GM21526 (cell line): ENCODE data around the gene MLN.

Source experiments
- ATAC-seq: cut with Tn5 transposase; IDR thresholded peaks from one replicate; pipeline ENCODE4 v1.9.1; 2021; ENCODE audit warnings: moderate library complexity; ENCODE audit not compliant: unreplicated experiment, low FRiP score

MLN gene

GRCh38 chr6:33791620-33792019 is 12.2 kb downstream of the MLN start:
- ATAC-seq, result no peak

- no peak for ATAC-seq
These were observed 12.9 kb downstream of the MLN start for GRCh38 chr6:33790910-33791309.

- ATAC-seq, result no peak
These were observed 13.4 kb downstream of the MLN start for GRCh38 chr6:33790379-33790778.

- no peak for ATAC-seq
These were observed 14.3 kb downstream of the MLN start for GRCh38 chr6:33789550-33789895.

GRCh38 chr6:33788694-33789549 is 14.9 kb downstream of the MLN start, which contains the start of gene LEMD2:
Gene LEMD2 (minus strand): TSS chr6:33789130. CDS start chr6:33789116, 14 bp downstream.
- peak; percentile 85 for ATAC-seq

- ATAC-seq, result peak; percentile 32
These were observed 15.7 kb downstream of the MLN start for GRCh38 chr6:33787954-33788693.

- ATAC-seq, result no peak
These were observed 16.4 kb downstream of the MLN start for GRCh38 chr6:33787346-33787953.

GRCh38 chr6:33786736-33787135 is 17.1 kb downstream of the MLN start:
- ATAC-seq, result no peak

- ATAC-seq, result no peak
These were observed 18.0 kb downstream of the MLN start for GRCh38 chr6:33785778-33786177.

GRCh38 chr6:33784787-33785186 is 19.0 kb downstream of the MLN start:
- ATAC-seq, result no peak

- ATAC-seq, result no peak
These were observed 19.9 kb downstream of the MLN start for GRCh38 chr6:33783781-33784520.

GRCh38 chr6:33782561-33782960 is 21.2 kb downstream of the MLN start:
- no peak for ATAC-seq

- ATAC-seq, result no peak
These were observed 22.4 kb downstream of the MLN start for GRCh38 chr6:33781131-33781975.

GRCh38 chr6:33779895-33780294 is 23.9 kb downstream of the MLN start:
- no peak for ATAC-seq

GRCh38 chr6:33779290-33779689 is 24.5 kb downstream of the MLN start:
- no peak for ATAC-seq

- ATAC-seq, result no peak
These were observed 25.2 kb downstream of the MLN start for GRCh38 chr6:33778444-33779121.

GRCh38 chr6:33777398-33778388 is 26.1 kb downstream of the MLN start:
- ATAC-seq, result no peak

GRCh38 chr6:33776764-33777163 is 27.0 kb downstream of the MLN start:
- ATAC-seq, result no peak
